Endothelial cell (in vitro differentiated cells): ENCODE data around the gene PRDM15. TPM values are rescaled to one million over a fixed set of nuclear protein-coding genes. Genes with fewer than 3 reads are reported as not detected.

Experiments used
- DNase-seq: peaks from one replicate; pipeline ENCODE4 v3.0.0; 2021; ENCODE audit warnings: low spot score
- H3K27ac Mint-ChIP-seq: one replicate; pipeline ENCODE4 v1.8.0; 2021; ENCODE audit warnings: mixed read lengths, inconsistent platforms; ENCODE audit not compliant: unreplicated experiment
- H3K27me3 Mint-ChIP-seq: one replicate; pipeline ENCODE4 v1.8.0; 2021; ENCODE audit warnings: mild to moderate bottlenecking, moderate library complexity, mixed read lengths, inconsistent platforms; ENCODE audit not compliant: unreplicated experiment
- H3K36me3 Mint-ChIP-seq: one replicate; pipeline ENCODE4 v1.8.0; 2021; ENCODE audit warnings: mild to moderate bottlenecking, low read depth, mixed read lengths, inconsistent platforms; ENCODE audit not compliant: unreplicated experiment
- H3K4me1 Mint-ChIP-seq: one replicate; pipeline ENCODE4 v1.8.0; 2021; ENCODE audit warnings: mild to moderate bottlenecking, mixed read lengths, inconsistent platforms; ENCODE audit not compliant: unreplicated experiment
- H3K4me3 Mint-ChIP-seq: one replicate; pipeline ENCODE4 v1.8.0; 2021; ENCODE audit warnings: mild to moderate bottlenecking, mixed read lengths, inconsistent platforms; ENCODE audit not compliant: unreplicated experiment
- H3K9me3 Mint-ChIP-seq: one replicate; pipeline ENCODE4 v1.8.0; 2021; ENCODE audit warnings: mixed read lengths, inconsistent platforms; ENCODE audit not compliant: unreplicated experiment
- total RNA-seq: library from RNA; stranded (reverse); fragmentation: NEBNext Ultra II Directional; extraction: Animal tissue kit (Norgen Biotek cat#: 25700); gene quantifications from one replicate; pipeline ENCODE4 v1.2.1, GENCODE V29; 2021; ENCODE audit not compliant: unreplicated experiment
- TF ChIP-seq, protein P1 (sequence below): fragments of 200-600 bp; sonication (generic); IDR thresholded peaks from one replicate; pipeline ENCODE4 v1.5.0; 2021; ENCODE audit warnings: antibody characterized with exemption; ENCODE audit not compliant: unreplicated experiment

The PRDM15 gene
- total RNA-seq, 1 donor from 2014 or later = 7.5 TPM

DNA sequence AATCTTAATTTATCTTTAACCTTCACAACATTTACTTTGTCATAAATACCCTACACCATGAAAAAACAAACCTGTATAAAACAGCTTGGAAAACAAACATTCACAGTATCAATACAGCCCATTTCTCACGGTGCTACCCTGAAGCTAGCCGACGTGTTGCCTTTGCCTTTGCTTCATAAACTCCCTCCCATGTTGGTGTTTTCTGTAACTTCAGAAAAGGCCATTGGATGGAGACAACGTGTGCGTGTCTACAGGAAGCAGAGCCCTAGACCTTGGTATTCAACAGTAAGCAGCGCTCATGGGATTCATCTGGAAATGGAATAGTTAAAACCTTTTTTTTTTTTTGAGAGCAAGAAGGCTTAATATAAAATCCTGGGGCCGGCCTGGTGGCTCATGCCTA is 7.2 kb upstream of the PRDM15 start:
- Mint-ChIP-seq H3K9me3 (no peaks in the 10 kb centered on the region), H3K4me3 (no peak overlapping the region), H3K27ac (no peak overlapping the region), H3K36me3 (peaks cover 4% of the 10 kb centered on the region), H3K27me3 (no peaks in the 10 kb centered on the region), H3K4me1 (no peaks in the 10 kb centered on the region)
- TF ChIP-seq, protein P1, sequence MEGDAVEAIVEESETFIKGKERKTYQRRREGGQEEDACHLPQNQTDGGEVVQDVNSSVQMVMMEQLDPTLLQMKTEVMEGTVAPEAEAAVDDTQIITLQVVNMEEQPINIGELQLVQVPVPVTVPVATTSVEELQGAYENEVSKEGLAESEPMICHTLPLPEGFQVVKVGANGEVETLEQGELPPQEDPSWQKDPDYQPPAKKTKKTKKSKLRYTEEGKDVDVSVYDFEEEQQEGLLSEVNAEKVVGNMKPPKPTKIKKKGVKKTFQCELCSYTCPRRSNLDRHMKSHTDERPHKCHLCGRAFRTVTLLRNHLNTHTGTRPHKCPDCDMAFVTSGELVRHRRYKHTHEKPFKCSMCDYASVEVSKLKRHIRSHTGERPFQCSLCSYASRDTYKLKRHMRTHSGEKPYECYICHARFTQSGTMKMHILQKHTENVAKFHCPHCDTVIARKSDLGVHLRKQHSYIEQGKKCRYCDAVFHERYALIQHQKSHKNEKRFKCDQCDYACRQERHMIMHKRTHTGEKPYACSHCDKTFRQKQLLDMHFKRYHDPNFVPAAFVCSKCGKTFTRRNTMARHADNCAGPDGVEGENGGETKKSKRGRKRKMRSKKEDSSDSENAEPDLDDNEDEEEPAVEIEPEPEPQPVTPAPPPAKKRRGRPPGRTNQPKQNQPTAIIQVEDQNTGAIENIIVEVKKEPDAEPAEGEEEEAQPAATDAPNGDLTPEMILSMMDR = no peak
- no peak for DNase-seq

DNA sequence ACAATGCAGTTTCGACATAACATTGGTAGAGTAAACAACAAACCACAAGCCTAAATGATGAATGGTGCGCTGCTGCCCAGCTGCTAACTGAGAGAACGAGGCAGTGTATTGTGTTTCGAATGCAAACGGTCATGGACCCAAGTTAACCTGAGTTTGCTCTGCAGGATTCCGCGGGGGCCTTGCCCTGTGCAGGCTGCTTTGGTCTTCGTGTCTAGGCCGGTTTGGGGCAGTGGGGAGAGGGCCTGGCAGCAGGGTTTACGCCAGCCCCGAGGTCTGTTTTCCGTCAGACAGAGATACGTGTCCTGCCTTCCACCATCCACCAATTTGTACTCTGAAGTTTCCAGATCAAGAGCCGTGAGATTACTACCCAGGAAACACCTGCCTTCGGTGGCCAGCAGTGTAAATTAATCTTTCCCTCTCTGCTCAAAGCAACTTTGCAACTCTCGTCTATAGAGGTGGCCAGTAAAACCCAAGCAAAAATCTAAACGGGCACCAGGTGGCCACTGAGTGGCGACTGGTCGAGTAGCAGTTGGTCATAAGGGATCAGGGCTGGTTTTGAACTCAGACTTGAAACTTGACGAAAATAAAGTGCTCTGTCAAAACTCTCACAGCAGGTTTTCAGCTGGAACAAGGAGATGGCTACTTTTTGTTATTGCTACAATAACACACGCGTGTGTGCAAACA is 6.3 kb upstream of the PRDM15 start:
- H3K27ac Mint-ChIP-seq = no peak overlapping the region
- TF ChIP-seq, protein P1 = no peak
- no peaks in the 10 kb centered on the region for H3K4me1 Mint-ChIP-seq
- no peaks in the 10 kb centered on the region for H3K36me3 Mint-ChIP-seq
- H3K9me3 Mint-ChIP-seq = no peaks in the 10 kb centered on the region
- H3K27me3 Mint-ChIP-seq = peaks cover 2% of the 10 kb centered on the region
- no peak overlapping the region for H3K4me3 Mint-ChIP-seq
- no peak for DNase-seq

DNA sequence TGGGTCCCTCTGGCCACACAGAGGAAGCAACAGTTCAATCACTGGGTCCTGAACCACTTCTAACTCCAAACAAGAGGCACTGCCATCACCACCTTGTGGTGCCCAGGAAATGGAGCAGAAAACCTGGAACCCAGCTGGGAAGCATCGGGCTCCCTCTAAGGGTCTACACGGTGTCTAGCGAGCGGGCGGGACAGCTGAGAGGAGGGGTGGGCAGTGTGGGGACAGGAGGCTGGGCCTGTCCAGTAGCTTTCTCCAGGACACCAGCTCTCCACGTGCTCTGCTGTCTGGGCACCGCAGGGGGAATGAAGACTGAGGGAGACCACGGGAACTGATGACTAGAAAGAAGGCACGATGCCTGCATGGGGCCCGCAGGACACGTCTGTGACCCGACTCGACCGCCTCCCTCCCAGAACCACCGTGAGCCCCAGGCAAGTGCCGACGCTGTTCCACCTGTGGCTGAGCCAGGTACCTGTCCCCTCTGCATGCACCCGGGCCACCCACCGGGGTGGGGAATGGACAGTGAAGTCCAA is 5.4 kb upstream of the PRDM15 start:
- no peak for DNase-seq
- H3K4me1 Mint-ChIP-seq = peaks cover 3% of the 10 kb centered on the region
- H3K4me3 Mint-ChIP-seq = no peak overlapping the region
- no peak overlapping the region for H3K27ac Mint-ChIP-seq
- TF ChIP-seq, protein P1 = no peak
- peaks cover 5% of the 10 kb centered on the region for H3K27me3 Mint-ChIP-seq
- no peaks in the 10 kb centered on the region for H3K36me3 Mint-ChIP-seq
- H3K9me3 Mint-ChIP-seq = no peaks in the 10 kb centered on the region

DNA sequence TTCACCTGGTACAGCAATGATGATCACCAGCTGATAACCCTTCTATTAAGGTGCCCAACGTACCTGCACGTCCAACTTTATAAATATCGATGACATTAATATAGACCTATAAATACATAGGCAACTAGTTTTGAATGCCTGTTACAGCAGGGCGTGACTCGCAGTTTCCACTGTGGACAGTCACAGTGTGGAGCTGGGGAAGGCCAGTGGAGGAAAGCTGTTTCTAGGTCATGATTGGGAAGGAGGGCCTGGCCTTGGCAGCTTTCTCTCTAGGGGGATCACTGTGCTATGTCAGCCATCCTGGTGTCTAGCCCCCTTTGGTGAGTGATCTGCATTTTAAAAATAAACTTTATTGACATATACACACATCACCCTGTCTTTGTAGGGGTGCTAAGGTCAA is 4.4 kb upstream of the PRDM15 start:
- Mint-ChIP-seq H3K4me1 (peaks cover 3% of the 10 kb centered on the region), H3K27me3 (peaks cover 5% of the 10 kb centered on the region), H3K9me3 (no peaks in the 10 kb centered on the region), H3K4me3 (no peak overlapping the region), H3K27ac (no peak overlapping the region), H3K36me3 (no peaks in the 10 kb centered on the region)
- DNase-seq = no peak
- TF ChIP-seq, protein P1 = no peak

DNA sequence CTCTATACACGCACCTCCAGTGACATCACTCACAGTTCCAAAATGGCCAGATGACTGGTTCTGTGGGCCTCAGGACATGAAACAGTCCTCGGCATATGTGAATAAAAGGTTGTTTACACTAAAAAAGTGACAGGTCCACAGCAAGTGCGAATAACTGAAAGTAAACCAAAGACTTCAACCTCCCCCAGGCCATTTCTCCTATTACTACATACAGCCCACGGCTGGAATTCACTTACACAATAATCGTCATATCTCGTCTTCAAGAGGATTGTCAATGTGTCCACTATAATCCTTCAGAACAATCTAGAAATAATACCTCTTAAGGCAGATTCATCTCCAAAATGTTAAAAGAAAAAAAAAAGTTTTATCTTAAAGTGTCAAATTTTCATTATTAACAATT is 1.9 kb upstream of the PRDM15 start:
- Mint-ChIP-seq H3K4me3 (no peak overlapping the region), H3K27ac (no peak overlapping the region), H3K36me3 (peaks cover 5% of the 10 kb centered on the region), H3K9me3 (no peaks in the 10 kb centered on the region), H3K27me3 (peaks cover 13% of the 10 kb centered on the region), H3K4me1 (peaks cover 3% of the 10 kb centered on the region)
- DNase-seq = no peak
- TF ChIP-seq, protein P1 = no peak
